HG03135 (cell line): ENCODE data around the gene STK11IP.
"Not testable (repeated sequence)": the region's sequence is repeated elsewhere in the genome, so short reads cannot be mapped to it uniquely, and the experiment has no call there.

Source experiments
- ATAC-seq: cut with Tn5 transposase; IDR thresholded peaks from one replicate; pipeline ENCODE4 v1.9.1; 2021; ENCODE audit warnings: mild to moderate bottlenecking, moderate library complexity; ENCODE audit not compliant: unreplicated experiment

Gene STK11IP

GRCh38 chr2:219644801-219645480, 47.3 kb downstream of the STK11IP start:
- ATAC-seq: no peak

DNA sequence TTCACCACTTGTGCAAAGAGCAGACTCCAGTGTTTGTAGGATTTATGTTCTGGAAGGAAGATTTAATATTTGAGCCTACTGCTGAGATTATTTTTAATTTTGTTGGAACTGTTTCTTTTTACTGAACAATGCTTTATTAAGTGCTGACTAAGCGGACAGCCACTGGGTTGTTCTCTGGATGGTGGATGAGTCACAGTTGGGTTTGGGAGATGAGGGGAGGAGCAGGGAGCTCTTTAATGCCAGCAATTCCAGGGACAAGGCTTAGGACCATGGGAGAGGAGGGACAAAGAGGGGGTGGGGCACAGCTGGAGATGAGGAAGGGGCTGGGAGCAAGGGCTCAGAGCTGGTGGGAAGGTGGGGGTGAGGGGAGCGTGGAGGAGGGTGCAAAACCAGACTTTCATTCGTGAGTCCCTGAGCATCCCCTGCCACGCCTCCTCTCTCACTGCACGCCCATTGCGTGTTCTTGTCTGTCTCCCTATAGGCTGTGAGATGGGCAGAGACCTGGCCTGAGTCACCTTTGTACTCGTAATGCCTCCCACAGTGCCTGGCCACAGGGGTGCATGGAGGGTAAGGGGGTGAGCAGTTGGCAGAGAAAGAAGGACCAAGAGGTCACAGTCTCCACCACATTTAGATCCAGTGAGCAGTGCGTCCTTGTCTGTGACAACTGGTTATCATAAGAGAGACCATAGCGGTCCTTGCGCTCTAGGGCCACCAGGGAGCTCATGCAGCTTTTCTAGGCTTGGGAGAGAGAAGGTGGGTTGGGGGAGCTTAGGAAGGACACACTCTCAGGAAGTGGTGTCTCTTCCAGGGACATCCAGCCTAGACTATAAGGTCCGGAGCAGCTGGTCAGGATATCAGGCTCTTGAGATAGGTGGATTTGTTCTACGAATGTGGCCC, 48.2 kb downstream of the STK11IP start:
- ATAC-seq: no peak

GRCh38 chr2:219648176-219648575, 50.5 kb downstream of the STK11IP start:
- no peak for ATAC-seq

DNA sequence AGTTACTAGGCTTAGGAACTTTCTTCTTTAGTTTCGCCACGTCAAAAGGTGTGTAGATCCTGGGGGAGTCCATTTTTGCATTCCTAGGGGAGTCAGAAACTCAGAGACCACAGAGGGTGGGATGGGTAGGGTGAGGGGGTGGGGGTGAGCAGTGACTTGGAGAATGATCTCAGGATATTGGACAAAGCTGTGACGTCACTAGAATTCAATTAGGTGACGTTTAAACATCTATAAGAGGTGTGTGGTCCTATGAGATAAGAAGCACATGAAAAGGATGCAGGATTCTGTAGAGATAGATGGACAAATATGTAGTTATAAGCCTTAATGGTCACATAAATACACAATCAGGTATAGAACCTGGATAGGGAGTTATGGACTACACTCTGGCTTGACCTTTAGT, 51.3 kb downstream of the STK11IP start:
- no peak for ATAC-seq

DNA sequence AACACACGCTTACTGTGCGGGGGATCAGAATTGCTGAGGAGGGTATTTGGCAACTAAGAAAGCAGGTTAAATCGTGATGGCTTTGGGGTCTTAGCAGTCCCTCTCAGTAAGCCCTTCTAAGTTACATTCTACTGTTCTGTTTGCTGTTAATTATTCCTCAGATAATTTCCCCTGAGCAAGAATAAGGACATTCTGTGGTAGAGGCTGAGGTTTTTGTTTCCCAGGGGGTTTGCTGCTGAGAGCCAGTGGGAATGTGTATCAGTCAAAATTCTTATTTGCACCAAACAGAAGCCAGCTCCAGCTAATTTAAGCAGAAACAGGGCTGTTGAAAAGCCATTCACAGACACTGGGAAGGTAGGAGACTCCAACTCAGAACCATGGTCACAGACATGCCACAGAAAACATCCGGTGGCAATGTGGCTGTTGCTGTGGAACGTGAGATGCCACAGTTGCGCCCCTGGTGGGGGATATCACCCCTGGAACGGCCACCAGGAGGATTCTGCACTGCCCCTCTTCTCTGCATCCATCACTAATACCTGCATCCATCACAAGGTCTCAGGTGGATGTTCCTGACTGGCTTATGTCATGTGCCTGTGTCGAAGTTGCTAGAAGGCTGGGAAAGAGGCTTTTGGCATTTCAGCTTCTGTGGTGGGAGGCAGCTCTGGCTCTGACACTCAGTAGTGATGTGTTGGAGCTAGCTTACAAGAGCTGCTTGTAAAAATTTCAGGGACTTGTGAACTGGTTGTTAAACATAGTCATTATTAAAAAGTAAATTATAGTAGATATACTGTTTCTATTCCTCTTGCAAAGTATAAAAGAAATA, 53.0 kb downstream of the STK11IP start:
- ATAC-seq: no peak

GRCh38 chr2:219651656-219652055, 54.0 kb downstream of the STK11IP start:
- ATAC-seq: not testable (repeated sequence)

DNA sequence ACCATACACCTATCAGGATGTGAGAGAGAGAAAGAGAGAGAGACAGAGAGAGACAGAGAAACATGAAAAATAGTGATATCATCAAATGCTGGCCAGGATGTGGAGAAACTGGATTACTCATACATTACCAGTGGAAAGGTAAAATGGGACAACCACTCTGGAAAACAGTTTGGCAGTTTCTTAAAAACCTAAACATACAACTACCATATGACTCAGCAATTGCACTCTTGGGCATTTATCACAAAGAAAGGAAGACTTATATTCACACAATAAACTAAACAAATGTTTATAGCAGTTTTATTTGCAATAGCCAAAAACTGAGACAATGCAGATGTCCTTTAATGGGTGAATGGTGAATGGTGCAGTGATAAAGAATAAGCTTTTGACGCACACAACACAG, 58.9 kb downstream of the STK11IP start:
- no peak for ATAC-seq

DNA sequence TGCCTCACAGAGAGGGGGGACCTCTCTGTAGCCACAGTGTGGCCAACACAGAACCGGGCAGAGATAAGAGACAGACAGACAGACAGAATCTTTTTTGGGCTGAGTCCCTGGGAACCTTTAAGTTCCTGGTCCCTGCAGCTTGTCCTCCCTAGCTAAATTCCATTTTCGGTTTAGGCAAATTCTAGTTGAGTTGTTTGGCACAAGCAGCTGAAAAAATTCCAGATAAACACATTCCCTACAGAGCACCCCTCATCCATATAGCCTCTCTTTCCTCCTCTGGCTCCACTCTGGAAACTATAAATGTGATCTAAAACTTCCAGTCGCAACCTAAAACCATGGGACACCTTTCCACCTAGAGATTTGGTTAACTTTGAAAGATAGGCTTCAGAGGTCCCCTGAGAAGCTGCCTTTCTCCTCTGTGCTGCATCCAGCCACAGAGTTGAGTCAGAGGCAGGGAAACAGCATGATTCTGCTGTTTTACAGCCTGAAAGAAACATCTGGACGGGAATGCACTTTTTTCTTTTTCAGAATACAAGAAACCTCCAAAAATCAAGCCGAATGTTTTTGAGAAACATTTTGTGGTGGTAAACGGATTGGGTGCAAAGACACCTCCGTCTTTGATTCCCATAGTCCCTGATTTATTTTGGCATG, 60.7 kb downstream of the STK11IP start:
- ATAC-seq: no peak

GRCh38 chr2:219658874-219659273, 61.2 kb downstream of the STK11IP start:
- ATAC-seq: no peak

DNA sequence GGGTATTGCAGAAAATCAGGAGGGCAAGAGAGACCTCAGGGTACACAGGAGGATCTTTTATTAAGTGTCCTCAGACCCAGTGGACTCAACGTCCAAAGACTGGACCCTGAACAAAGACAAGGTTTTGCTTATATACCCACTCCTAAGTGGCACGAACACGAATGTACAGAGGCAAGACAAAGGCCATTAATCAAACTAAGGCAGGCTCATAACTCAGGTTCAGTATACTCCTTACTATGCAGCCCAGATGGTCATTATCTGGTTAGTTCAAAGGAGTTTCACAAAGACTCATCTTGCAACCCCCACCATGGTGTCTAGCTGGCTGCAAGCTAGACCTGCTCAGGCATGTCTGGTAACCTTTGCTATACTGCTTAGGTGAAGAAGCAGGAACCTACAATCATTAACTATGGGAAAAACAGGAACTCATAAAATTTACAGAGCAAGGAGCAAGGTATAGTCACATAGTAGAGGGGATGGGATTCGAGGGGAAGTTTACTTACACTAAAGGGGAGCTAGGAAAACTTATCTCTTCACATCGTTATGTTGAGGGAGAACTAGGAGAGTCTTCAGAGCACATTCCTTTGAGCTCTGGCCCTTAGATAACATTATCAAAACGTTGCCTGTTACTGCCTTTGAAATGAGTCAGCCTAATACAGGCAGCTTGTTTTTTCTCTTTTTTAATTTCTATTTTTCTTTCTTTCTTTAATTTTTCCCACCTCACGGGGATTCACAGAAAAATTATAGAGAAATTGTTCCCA, 63.7 kb downstream of the STK11IP start:
- ATAC-seq: peak; percentile 88

- ATAC-seq: no peak
These were observed 64.3 kb downstream of the STK11IP start for GRCh38 chr2:219661955-219662395.

DNA sequence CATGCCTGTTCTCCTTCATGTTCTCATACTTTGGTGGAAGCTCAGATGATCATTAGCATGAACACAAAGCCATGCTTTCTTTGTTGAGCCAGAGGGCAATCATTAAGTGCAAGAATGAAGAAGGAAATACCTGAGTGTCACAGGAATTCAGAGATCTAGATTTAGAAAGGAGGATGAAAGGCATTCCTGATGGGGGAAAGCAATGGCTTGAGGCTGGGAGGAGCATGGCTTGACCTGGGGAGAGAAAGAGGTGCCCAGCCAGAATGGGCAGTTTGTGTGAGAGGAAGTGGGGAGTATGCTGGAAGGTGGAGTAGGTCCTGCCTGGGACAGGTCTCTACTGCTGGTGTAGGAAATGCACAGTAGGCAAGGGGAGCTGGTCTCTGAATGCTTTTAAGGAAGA, 64.9 kb downstream of the STK11IP start:
- no peak for ATAC-seq

DNA sequence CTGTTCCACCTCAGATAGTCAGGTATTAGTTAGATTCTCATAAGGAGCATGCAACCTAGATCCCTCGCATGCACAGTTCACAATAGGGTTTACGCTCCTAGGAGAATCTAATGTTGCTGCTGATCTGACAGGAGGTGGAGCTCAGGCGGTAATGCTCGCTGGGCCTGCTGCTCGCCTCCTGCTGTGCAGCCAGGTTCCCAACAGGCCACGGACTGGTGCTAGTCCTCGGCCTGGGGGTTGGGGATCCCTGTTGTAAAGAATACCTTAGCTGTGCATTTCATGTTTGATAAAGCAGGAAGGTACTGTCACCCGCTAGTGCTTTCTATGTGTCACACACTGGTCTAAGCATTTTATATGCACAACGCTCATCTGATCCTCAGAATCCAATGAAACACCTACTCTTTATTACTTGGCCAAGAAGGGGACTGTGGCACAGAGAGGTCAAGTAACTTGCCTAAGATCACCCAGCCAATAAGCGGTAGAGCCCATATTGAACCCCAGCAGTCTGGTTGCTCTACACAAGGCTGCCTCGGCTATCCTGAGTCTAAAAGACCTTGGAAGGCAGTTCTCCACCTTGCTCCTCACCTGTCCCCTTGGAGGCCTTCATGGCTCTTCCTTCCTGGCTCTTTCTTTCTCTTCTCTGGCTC, 65.6 kb downstream of the STK11IP start:
- no peak for ATAC-seq

DNA sequence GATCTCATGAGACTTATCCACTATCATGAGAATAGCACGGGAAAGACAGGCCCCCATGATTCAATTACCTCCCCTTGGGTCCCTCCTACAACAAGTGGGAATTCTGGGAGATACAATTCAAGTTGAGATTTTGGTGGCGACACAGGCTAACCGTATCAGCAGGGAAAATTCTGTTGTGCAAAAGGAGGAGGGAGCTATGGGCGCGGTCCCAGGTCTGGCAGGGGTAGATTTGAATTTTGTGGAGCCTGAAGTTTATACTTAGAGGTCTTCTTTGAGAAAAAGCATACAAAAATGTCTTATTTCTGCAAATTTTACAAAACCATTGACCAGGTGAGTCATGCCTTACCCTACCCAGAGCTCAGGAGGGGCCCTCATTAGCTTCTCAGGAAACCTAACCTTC, 66.4 kb downstream of the STK11IP start:
- ATAC-seq: no peak

DNA sequence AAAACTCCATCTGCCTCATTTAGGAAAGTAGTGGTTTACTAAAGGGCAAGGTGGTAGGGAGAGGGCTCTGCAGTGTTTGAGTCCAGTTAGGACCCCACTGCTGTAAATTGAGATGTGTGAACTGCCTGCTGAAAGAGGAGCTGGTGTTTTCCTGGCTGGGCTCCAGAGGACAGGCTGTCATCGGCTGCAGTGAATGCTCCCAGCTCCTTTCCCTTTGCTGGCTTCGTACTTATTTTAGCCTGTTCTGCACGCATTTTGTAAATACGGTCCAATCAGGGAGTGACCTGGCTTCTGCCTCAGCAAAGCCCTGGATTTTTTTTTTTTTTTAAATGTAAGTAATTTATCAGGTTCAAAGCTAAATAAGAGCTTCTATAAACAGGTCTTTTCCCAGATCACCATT, 67.3 kb downstream of the STK11IP start:
- ATAC-seq: no peak

DNA sequence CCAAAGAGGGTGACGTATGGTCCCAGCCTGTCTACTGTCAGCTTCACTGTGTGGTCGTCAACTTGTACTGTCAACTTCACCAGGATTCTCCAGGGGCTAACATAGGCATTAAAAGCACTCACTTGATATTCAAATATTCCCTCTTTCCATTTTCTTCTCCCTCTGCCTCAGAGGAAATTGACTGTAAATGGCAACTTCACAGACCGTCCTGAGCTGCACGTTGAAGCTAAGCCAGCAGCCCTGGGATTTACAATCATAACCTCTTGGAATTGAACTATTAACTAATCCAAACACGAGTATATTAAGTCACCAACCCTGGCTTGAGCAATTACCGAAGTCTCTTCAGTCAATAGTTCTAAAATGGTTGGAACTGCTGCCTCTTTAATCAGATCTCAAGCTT, 68.3 kb downstream of the STK11IP start:
- no peak for ATAC-seq
